GM12878 (cell line): ENCODE data around the gene RTN4RL1.

Experiments
- CBX5 ChIP-seq: sonication (generic); IDR thresholded peaks from 2 replicates; pipeline ENCODE4 v1.6.1; 2016; ENCODE audit warnings: low read depth, moderate library complexity, mild to moderate bottlenecking, inconsistent platforms
- MAX ChIP-seq: IDR thresholded peaks from 2 replicates; pipeline ENCODE4 v1.6.1; 2012; ENCODE audit warnings: low read depth, low read length, improper control_type of control experiment
- NFIC ChIP-seq: IDR thresholded peaks from 2 replicates; pipeline ENCODE4 v1.6.1; 2012; ENCODE audit warnings: low read depth, mild to moderate bottlenecking, inconsistent platforms, low read length, moderate library complexity
- NKRF ChIP-seq: fragments of 450-650 bp; conservative IDR thresholded peaks from 2 replicates; pipeline ENCODE4 v1.6.1; 2017; ENCODE audit warnings: mild to moderate bottlenecking, moderate library complexity
- NR2C2 ChIP-seq: IDR thresholded peaks from 2 replicates; pipeline ENCODE4 v1.6.1; 2011; ENCODE audit warnings: borderline replicate concordance, low read depth; ENCODE audit not compliant: control insufficient read depth, insufficient read length
- NRF1 ChIP-seq: conservative IDR thresholded peaks from 2 replicates; pipeline ENCODE4 v1.6.1; 2011; ENCODE audit warnings: mild to moderate bottlenecking, low read depth, low read length, improper control_type of control experiment
- PBX3 ChIP-seq: IDR thresholded peaks from 2 replicates; pipeline ENCODE4 v1.6.1; 2011; ENCODE audit warnings: mild to moderate bottlenecking, low read depth, low read length, moderate library complexity; ENCODE audit not compliant: insufficient replicate concordance
- POLR2A ChIP-seq: IDR thresholded peaks from 2 replicates; pipeline ENCODE4 v1.6.1; 2011; ENCODE audit warnings: low read depth, mild to moderate bottlenecking, low read length
- POLR2AphosphoS5 ChIP-seq: IDR thresholded peaks from 2 replicates; pipeline ENCODE4 v1.6.1; 2011; ENCODE audit warnings: mild to moderate bottlenecking, low read length, inconsistent platforms
- RB1 ChIP-seq: fragments of 450-650 bp; formaldehyde crosslinking; IDR thresholded peaks from 2 replicates; pipeline ENCODE4 v1.6.1; 2017; ENCODE audit warnings: mild to moderate bottlenecking, borderline replicate concordance
- RBBP5 ChIP-seq: fragments of 200-600 bp; sonication (generic); conservative IDR thresholded peaks from 2 replicates; pipeline ENCODE4 v1.6.1; 2016
- SIN3A ChIP-seq: IDR thresholded peaks from 2 replicates; pipeline ENCODE4 v1.6.1; 2012; ENCODE audit warnings: low read depth, low read length, improper control_type of control experiment
- SREBF2 ChIP-seq: IDR thresholded peaks from 2 replicates; pipeline ENCODE4 v1.6.1; 2012; ENCODE audit warnings: mild to moderate bottlenecking, low read length
- SRF ChIP-seq, 2 experiments: IDR thresholded peaks; 2 replicates each; pipeline ENCODE4 v1.6.1; 2011; ENCODE audit warnings: low read depth in 2 of 2, low read length in 2 of 2, mild to moderate bottlenecking in 1 of 2, moderate library complexity in 1 of 2

GRCh38 chr17:2060385-2060658 lies 35.2 kb upstream of the RTN4RL1 start:
- TF ChIP-seq RB1 (no peak), NRF1 (no peak), SIN3A (no peak), SREBF2 (no peak), MAX (no peak), CBX5 (no peak), SRF (IDR thresholded peaks at IDR 0.05; ENCODE audit: low read depth in 2 of 2, low read length in 2 of 2) (no peak), RBBP5 (no peak), PBX3 (no peak), NKRF (no peak), NR2C2 (no peak), NFIC (no peak), POLR2AphosphoS5 (no peak), POLR2A (peak; percentile 60; the same call in 1 of the 2 replicates)
